Transverse colon (tissue), 3 donors: ENCODE results near the gene INO80B.

Experiments
- EP300 ChIP-seq: sonication (generic); formaldehyde crosslinking; IDR thresholded peaks from one replicate; pipeline ENCODE4 v1.6.1; 2017; ENCODE audit warnings: antibody characterized with exemption, low read depth
- POLR2A ChIP-seq: fragments of 450-650 bp; IDR thresholded peaks from one replicate; pipeline ENCODE4 v1.6.1; 2016; ENCODE audit warnings: antibody characterized with exemption, mild to moderate bottlenecking, moderate library complexity
- TF ChIP-seq, protein P1 (sequence below), 5 experiments: fragments of 200-600 bp in 3 of 5; fragments of 450-650 bp in 2 of 5; sonication (generic) in 3 of 5; IDR thresholded peaks; 1 replicate in 2 of 5; 2 replicates in 3 of 5; pipeline ENCODE4 v1.5.1; 2016 to 2017; ENCODE audit warnings: antibody characterized with exemption in 5 of 5, inconsistent platforms in 3 of 5, mild to moderate bottlenecking in 2 of 5, moderate library complexity in 1 of 5

DNA sequence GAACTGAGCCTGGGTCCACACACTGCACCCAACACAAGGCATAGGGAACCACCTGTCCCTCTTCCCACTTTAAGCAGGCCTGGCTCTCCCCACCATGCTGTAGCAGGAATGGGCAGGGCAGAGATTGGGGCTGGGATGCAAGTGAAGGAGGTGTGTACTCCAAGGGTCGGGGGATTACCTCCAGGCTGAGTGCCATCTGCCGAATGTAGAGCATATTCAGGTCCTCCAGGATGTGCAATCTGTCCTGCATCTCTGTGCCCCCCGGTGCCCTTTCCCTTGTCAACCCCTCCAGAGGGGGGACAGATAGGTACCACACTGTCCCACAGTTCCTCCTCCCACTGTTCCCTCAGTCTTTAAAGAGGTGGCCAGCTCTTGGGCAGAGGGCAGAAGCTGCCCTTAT is 15.5 kb upstream of the INO80B start:
- no peak for TF ChIP-seq POLR2A
- TF ChIP-seq, protein P1, sequence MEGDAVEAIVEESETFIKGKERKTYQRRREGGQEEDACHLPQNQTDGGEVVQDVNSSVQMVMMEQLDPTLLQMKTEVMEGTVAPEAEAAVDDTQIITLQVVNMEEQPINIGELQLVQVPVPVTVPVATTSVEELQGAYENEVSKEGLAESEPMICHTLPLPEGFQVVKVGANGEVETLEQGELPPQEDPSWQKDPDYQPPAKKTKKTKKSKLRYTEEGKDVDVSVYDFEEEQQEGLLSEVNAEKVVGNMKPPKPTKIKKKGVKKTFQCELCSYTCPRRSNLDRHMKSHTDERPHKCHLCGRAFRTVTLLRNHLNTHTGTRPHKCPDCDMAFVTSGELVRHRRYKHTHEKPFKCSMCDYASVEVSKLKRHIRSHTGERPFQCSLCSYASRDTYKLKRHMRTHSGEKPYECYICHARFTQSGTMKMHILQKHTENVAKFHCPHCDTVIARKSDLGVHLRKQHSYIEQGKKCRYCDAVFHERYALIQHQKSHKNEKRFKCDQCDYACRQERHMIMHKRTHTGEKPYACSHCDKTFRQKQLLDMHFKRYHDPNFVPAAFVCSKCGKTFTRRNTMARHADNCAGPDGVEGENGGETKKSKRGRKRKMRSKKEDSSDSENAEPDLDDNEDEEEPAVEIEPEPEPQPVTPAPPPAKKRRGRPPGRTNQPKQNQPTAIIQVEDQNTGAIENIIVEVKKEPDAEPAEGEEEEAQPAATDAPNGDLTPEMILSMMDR (IDR thresholded peaks at IDR 0.05), result no peak
- no peak for TF ChIP-seq EP300
